Nephron progenitor cell (in vitro differentiated cells): ENCODE data around the gene IQGAP3.

Source experiments
- DNase-seq: peaks from one replicate; pipeline ENCODE4 v3.0.0; 2021
- H3K27ac Mint-ChIP-seq: 2 replicates; pipeline ENCODE4 v1.8.0; 2021; ENCODE audit warnings: mild to moderate bottlenecking, moderate library complexity, mixed read lengths
- H3K27me3 Mint-ChIP-seq: 2 replicates; pipeline ENCODE4 v1.8.0; 2021; ENCODE audit warnings: mild to moderate bottlenecking, low read depth, mixed read lengths; ENCODE audit not compliant: poor library complexity
- H3K36me3 Mint-ChIP-seq: 2 replicates; pipeline ENCODE4 v1.8.0; 2021; ENCODE audit warnings: low read depth, mixed read lengths
- H3K4me1 Mint-ChIP-seq: 2 replicates; pipeline ENCODE4 v1.8.0; 2021; ENCODE audit warnings: mixed read lengths
- H3K4me3 Mint-ChIP-seq: 2 replicates; pipeline ENCODE4 v1.8.0; 2021; ENCODE audit warnings: mild to moderate bottlenecking, moderate library complexity, mixed read lengths
- H3K9me3 Mint-ChIP-seq: 2 replicates; pipeline ENCODE4 v1.8.0; 2021; ENCODE audit warnings: mild to moderate bottlenecking, moderate library complexity, mixed read lengths
- CTCF ChIP-seq: fragments of 200-600 bp; sonication (generic); IDR thresholded peaks from 2 replicates; pipeline ENCODE4 v1.5.0; 2021; ENCODE audit warnings: antibody characterized with exemption

The IQGAP3 gene

GRCh38 chr1:156581661-156582387, 9.5 kb upstream of the IQGAP3 start:
- H3K4me3 Mint-ChIP-seq: no peak overlapping the region
- DNase-seq: no peak
- peaks cover 8% of the 10 kb centered on the region for H3K27me3 Mint-ChIP-seq
- no peaks in the 10 kb centered on the region for H3K9me3 Mint-ChIP-seq
- H3K36me3 Mint-ChIP-seq: no peaks in the 10 kb centered on the region
- H3K4me1 Mint-ChIP-seq: peaks cover 80% of the 10 kb centered on the region
- TF ChIP-seq CTCF: no peak
- H3K27ac Mint-ChIP-seq: peak overlapping the region; percentile 72

- peak within 1 kb of the TSS; percentile 11 for H3K4me3 Mint-ChIP-seq
- H3K36me3 Mint-ChIP-seq: no peaks in the 10 kb centered on the region
- H3K27me3 Mint-ChIP-seq: peaks cover 3% of the 10 kb centered on the region
- no peak for DNase-seq
- peaks cover 81% of the 10 kb centered on the region for H3K4me1 Mint-ChIP-seq
- peak within 1 kb of the TSS; percentile 83 for H3K27ac Mint-ChIP-seq
- no peak for TF ChIP-seq CTCF
- H3K9me3 Mint-ChIP-seq: no peaks in the 10 kb centered on the region
Observed at GRCh38 chr1:156579472-156579871, 7.1 kb upstream of the IQGAP3 start, which contains the start of gene TTC24. Gene TTC24, plus strand, starts transcription at chr1:156579723. Its CDS starts 1,642 bp downstream, at chr1:156581365.

GRCh38 chr1:156578055-156578454, 5.7 kb upstream of the IQGAP3 start:
- DNase-seq: no peak
- Mint-ChIP-seq H3K4me3 (peak overlapping the region; percentile 52), H3K4me1 (peaks cover 77% of the 10 kb centered on the region), H3K27me3 (peaks cover 14% of the 10 kb centered on the region), H3K36me3 (no peaks in the 10 kb centered on the region), H3K9me3 (no peaks in the 10 kb centered on the region), H3K27ac (peak overlapping the region; percentile 95)
- no peak for TF ChIP-seq CTCF

GRCh38 chr1:156577550-156577949, 5.2 kb upstream of the IQGAP3 start:
- Mint-ChIP-seq H3K9me3 (no peaks in the 10 kb centered on the region), H3K4me1 (peaks cover 77% of the 10 kb centered on the region), H3K27me3 (peaks cover 17% of the 10 kb centered on the region), H3K36me3 (no peaks in the 10 kb centered on the region), H3K27ac (peak overlapping the region; percentile 95), H3K4me3 (no peak overlapping the region)
- no peak for DNase-seq
- no peak for TF ChIP-seq CTCF

GRCh38 chr1:156574039-156574633, 1.8 kb upstream of the IQGAP3 start:
- no peaks in the 10 kb centered on the region for H3K9me3 Mint-ChIP-seq
- DNase-seq: no peak
- H3K4me3 Mint-ChIP-seq: no peak overlapping the region
- no peak for TF ChIP-seq CTCF
- peaks cover 70% of the 10 kb centered on the region for H3K4me1 Mint-ChIP-seq
- peaks cover 15% of the 10 kb centered on the region for H3K27me3 Mint-ChIP-seq
- H3K27ac Mint-ChIP-seq: no peak overlapping the region
- peaks cover 7% of the 10 kb centered on the region for H3K36me3 Mint-ChIP-seq

GRCh38 chr1:156572663-156573018, 276 bp upstream of the IQGAP3 start:
- Mint-ChIP-seq H3K9me3 (no peaks in the 10 kb centered on the region), H3K36me3 (peaks cover 18% of the 10 kb centered on the region), H3K27me3 (peaks cover 15% of the 10 kb centered on the region), H3K4me1 (peaks cover 59% of the 10 kb centered on the region), H3K4me3 (peak overlapping the region; percentile 99), H3K27ac (no peak overlapping the region)
- no peak for DNase-seq
- no peak for TF ChIP-seq CTCF
